ENCODE results near the gene TM9SF2.

DNA sequence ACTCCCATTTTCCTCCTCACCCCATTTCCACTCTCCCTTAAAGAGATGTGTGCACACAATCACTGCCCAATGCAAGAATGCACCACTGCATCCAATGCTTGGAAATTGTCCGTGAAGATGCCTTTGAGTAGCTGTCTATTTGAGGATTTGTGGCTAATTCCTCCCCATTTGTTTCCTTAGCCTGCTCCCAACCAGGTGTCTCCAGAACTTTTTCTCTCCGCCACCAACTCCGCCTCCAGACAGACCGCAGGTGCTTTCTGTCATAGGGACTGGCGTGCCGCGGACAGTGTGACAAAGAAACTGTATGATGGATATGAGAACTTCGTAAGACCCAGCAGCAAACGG lies 461 bp upstream of the TM9SF2 start:
- TF ChIP-seq POLR2A (IDR thresholded peaks at IDR 0.05): no peak
- TF ChIP-seq, protein P1, sequence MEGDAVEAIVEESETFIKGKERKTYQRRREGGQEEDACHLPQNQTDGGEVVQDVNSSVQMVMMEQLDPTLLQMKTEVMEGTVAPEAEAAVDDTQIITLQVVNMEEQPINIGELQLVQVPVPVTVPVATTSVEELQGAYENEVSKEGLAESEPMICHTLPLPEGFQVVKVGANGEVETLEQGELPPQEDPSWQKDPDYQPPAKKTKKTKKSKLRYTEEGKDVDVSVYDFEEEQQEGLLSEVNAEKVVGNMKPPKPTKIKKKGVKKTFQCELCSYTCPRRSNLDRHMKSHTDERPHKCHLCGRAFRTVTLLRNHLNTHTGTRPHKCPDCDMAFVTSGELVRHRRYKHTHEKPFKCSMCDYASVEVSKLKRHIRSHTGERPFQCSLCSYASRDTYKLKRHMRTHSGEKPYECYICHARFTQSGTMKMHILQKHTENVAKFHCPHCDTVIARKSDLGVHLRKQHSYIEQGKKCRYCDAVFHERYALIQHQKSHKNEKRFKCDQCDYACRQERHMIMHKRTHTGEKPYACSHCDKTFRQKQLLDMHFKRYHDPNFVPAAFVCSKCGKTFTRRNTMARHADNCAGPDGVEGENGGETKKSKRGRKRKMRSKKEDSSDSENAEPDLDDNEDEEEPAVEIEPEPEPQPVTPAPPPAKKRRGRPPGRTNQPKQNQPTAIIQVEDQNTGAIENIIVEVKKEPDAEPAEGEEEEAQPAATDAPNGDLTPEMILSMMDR (IDR thresholded peaks at IDR 0.05): no peak

Data from thyroid gland (tissue), 4 donors.